Neural cell (in vitro differentiated cells): ENCODE data around the gene RPL38.

Experiments
- EP300 ChIP-seq: fragments of 450-650 bp; conservative IDR thresholded peaks from 2 replicates; pipeline ENCODE4 v1.6.1; 2014; ENCODE audit warnings: antibody characterized with exemption, mild to moderate bottlenecking, moderate library complexity; ENCODE audit not compliant: poor library complexity, severe bottlenecking
- EZH2 ChIP-seq: fragments of 200-600, 300-800 bp; shearing (Covaris generic), sonication (generic); IDR thresholded peaks from 2 replicates; pipeline ENCODE4 v1.6.1; 2014; ENCODE audit warnings: antibody characterized with exemption, low read length, borderline replicate concordance, mild to moderate bottlenecking; ENCODE audit not compliant: insufficient read depth, poor library complexity, severe bottlenecking
- POLR2AphosphoS5 ChIP-seq: IDR thresholded peaks from 2 replicates; pipeline ENCODE4 v1.6.1; 2012
- RAD21 ChIP-seq: fragments of 450-650 bp; conservative IDR thresholded peaks from 2 replicates; pipeline ENCODE4 v1.6.1; 2014; ENCODE audit warnings: antibody characterized with exemption, mild to moderate bottlenecking, moderate library complexity
- TF ChIP-seq, protein P1 (sequence below): fragments of 450-650 bp; IDR thresholded peaks from 2 replicates; pipeline ENCODE4 v1.5.1; 2014; ENCODE audit warnings: antibody characterized with exemption, mild to moderate bottlenecking, moderate library complexity; ENCODE audit not compliant: poor library complexity, severe bottlenecking

DNA sequence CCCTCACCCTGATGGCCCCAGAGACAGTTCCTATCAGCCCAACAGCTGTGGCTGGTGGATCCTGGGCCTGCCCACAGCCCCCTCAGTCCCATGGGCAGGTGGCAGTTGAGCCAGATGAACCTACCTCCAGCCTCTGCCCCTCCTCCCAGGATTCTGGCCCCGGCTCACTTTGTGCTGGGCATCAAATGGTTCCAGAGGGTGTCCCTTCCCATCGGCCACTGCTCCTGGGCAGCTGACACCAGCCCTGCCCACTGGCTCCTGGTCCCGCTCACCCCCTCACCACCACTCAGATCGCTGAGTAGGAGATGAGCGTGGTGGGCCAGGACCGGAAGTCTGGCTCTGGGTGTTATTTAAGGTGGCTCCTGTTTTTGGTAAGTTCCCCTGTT lies 11.9 kb downstream of the RPL38 start:
- TF ChIP-seq, protein P1, sequence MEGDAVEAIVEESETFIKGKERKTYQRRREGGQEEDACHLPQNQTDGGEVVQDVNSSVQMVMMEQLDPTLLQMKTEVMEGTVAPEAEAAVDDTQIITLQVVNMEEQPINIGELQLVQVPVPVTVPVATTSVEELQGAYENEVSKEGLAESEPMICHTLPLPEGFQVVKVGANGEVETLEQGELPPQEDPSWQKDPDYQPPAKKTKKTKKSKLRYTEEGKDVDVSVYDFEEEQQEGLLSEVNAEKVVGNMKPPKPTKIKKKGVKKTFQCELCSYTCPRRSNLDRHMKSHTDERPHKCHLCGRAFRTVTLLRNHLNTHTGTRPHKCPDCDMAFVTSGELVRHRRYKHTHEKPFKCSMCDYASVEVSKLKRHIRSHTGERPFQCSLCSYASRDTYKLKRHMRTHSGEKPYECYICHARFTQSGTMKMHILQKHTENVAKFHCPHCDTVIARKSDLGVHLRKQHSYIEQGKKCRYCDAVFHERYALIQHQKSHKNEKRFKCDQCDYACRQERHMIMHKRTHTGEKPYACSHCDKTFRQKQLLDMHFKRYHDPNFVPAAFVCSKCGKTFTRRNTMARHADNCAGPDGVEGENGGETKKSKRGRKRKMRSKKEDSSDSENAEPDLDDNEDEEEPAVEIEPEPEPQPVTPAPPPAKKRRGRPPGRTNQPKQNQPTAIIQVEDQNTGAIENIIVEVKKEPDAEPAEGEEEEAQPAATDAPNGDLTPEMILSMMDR: no peak
- TF ChIP-seq POLR2AphosphoS5 (no peak), EZH2 (no peak), EP300 (no peak), RAD21 (no peak)
